ENCODE results near the gene ABCC4.

ABCC4 gene

DNA sequence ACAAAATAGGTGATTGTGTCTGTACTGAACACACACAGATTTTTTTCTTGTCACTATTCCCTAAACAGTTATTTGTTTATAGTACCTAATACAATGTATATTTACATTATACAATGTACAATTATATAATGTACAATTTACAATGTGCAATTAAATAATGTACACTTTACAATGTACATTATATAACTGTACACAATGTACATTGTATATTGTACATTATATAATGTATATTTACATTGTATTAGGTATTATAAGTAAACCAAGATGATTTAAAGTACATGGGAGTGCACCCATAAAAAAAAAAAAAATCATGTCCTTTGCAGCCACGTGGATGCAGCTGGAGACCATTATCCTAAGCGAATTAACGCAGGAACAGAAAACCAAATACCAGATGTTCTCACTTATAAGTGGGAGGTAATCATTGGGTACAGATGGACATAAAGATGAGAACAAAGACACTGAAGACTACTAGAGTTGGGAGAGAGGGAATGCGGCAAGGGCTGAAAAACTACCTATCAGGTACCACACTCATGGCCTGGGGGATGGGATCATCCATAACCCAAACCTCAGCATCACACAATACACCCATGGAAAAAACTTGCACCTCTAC lies 68.1 kb downstream of the ABCC4 start:
- no peak for DNase-seq (ENCODE audit: low read depth in 2 of 2)

DNA sequence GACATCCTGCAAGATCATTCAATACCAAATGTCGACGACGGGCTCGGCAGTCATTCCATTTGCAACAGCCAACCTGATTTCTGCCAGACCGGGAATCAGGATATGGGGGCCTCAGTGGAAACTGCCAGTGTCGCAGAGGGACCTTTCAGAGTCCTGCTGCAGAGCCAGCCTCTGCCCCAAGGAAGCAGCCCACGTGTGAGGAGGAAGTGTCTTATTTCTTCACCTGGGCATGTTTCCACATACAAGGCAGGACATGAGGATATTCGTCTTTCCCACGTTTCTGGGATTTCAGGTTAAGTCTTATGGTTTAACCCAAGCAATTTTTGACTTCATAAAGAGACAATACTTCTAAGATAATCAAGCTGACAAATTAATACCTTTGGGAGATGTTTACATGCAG lies 69.9 kb downstream of the ABCC4 start:
- no peak for DNase-seq (ENCODE audit: low read depth in 2 of 2)

DNA sequence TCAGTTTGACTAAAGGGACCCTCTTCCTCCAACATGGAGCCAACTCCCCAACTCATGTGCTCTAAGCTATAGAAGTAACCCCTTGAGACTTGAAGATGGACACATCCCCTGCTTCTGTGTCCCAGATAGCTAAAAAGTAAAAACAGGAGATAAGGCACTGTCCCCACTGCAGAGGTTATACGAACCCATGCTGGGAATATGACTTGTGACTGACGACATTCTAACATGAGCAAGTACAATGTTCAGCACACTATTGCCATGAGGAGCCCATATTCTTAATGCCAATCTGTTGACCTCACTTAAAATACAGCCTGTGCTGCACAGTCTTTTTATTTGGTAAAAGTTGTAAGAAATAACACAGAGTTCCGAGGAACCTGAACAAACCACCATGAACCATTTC lies 71.4 kb downstream of the ABCC4 start:
- DNase-seq (ENCODE audit: low read depth in 2 of 2) = no peak

DNA sequence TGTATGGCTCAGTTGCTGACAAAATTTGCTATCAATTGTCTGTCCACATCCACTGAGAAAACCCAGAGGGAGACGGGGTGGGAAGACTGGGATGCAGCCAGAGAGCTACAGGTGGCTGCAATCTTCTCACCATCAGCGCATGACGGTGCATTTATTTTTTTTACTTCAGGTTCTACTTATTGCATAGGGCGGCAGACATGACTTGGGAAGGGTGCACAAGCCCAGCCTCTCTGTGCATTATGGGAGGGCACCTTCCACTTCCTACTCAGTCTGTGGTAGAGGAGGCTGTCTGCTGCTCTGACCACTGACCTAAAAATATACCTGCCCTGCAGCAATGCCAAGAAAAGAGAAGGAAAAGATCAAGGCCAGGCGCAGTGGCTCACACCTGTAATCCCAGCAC lies 73.1 kb downstream of the ABCC4 start:
- DNase-seq (ENCODE audit: low read depth in 2 of 2) = no peak

DNA sequence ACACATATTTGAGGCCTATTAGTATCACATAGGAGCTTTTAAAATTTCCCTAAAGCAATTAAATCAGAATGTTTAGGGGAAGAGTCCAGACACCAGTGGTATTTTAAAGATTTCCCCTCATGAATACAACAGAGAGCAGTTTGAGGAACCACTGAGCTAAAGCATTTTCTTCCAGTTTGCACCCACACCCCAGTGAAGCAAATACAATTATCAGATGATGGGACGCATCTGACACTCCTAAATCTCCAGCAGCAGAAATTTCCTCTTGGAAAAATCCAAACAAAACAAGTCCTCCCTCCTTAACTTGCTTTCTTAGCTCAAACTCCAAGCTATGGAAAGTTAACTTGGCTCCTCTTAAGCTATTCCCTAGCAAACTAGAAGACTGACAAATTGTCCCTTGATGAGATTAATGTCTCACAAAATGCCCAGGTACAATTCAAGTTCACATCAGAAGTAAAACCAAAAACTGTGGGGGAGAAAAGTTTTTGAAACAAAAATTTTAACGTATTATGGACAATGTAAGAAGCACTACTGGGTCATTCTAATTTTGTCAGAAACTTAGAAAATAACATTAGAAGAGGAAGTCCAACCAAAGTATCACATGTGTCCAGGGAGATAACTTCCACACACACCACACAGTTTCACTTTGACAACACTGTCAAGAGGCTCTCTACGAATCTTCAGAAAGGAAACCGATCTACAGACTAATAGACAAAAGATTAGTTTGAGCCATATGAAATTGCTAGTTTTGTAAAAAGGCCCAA lies 74.1 kb downstream of the ABCC4 start:
- no peak for DNase-seq (ENCODE audit: low read depth in 2 of 2)

DNA sequence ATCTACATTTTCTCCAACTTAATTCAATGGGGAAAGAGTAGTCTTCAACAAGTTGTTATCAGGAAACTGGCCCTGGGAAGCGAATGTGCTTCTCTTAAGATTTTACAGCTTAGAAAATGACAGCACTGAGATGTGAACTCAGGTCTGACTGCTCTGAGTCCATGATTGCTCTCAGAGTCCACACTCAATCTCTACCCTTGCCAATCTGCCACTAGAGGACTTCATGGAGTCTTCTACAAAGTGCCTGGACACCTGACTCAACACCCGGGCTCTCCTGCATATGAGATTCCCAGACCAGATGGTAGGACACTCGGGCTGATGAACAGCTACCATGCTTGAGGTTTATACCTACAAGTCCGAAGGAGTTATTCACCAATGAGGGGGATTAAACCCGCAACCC lies 74.8 kb downstream of the ABCC4 start:
- DNase-seq (ENCODE audit: low read depth in 2 of 2) = no peak

DNA sequence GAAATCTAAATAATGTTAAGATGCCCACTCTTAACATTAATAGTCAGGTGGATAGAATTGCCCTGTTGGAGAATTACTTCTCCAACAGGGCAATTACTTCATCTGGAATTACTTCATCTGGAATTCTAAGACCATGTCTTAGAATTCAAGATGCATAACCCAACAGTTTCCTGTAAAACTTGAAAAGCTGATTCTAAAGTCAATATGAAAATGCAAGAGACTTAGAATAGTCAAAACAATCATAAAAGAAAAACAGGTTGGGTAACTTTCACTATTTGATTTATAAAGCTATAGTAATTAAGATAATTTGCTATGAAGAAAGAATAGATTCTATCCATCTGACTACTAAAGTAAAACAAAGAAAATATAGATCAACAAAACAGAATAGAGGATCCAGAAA lies 75.2 kb downstream of the ABCC4 start:
- no peak for DNase-seq (ENCODE audit: low read depth in 2 of 2)

DNA sequence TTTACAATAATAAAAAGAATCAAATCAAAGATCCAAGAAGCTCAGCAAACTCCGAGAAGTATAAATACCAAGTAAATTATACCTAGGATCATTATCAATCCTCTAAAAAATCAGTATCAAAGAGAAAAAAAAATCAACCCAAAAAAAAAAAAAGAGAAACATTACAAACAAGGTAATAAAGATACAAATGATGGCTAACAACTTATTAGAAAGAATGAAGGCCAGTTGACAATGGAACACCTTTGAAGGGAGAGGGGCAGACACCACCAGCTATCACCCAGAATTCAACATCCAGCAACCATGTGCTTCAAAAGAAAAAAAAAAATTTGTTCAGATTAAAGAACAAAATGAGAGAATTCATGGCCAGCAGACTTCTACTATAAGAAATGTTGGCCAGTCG lies 77.2 kb downstream of the ABCC4 start:
- no peak for DNase-seq (ENCODE audit: low read depth in 2 of 2)

DNA sequence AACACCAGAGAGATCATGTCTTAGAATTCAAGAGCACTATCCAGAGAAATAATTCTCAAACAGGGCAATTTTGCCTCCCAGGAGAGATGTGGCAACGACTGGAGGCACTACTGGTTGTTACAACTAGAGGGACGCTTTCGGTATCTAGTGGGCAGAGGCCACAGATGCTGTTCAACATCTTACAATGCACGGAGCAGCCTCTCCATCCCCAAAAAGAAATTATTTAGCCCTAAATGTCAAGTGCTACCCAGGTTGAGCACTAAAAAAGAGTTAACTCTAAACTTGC lies 78.6 kb downstream of the ABCC4 start:
- no peak for DNase-seq (ENCODE audit: low read depth in 2 of 2)

DNA sequence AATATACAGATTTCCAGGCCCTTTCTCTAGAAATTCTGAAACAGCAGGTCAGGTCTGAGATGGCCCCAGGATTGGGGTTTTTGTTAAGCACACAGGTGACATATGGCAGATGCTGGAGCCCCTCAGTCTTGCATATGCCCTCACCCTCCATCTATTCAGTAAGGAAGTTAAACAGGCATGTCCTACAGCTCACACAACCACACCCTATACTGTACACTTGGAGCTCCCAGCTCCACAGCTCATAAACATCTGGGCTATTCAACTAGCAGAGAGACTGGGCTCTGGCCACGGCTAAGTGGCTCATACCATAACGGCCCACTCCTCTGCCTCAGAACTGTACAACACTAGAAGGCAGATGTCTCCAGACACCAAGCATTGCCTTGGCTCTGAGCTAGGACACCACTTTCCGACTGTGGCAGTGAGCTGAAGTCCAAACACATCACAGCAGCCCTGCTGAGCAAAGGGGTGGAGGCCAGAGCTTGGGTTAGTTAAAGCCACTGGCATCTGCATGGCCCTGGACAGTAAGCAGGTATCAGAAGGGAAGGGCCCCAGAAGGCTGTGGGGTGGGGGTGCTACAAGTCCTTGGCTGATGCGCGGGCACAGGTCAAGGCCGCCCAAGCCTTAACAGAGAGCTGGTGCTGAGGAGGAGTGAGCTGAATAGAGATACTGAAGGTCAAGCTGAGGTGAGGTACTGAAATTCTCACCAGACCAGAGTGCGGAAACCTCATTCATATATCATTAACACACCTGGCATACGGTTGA lies 79.1 kb downstream of the ABCC4 start:
- no peak for DNase-seq (ENCODE audit: low read depth in 2 of 2)

DNA sequence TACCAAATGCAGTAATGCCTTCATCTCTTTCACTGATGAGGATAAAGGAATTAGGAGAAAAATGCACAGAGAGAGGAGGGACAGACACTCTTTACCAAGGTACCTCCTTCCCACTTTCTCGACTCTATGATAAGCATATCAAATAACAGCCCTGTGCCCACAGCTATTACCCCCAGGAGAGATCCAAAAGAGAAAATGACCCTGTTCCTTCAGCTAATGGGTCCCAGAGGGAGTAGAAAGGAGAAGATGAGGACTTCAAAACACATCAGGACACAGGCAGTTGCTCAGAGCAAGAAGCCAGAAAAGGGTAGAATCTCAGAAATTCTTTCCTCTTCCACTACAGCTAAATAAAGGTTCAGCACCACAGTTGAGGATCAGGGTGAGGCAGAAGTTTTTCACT lies 80.6 kb downstream of the ABCC4 start:
- DNase-seq (ENCODE audit: low read depth in 2 of 2) = no peak

DNA sequence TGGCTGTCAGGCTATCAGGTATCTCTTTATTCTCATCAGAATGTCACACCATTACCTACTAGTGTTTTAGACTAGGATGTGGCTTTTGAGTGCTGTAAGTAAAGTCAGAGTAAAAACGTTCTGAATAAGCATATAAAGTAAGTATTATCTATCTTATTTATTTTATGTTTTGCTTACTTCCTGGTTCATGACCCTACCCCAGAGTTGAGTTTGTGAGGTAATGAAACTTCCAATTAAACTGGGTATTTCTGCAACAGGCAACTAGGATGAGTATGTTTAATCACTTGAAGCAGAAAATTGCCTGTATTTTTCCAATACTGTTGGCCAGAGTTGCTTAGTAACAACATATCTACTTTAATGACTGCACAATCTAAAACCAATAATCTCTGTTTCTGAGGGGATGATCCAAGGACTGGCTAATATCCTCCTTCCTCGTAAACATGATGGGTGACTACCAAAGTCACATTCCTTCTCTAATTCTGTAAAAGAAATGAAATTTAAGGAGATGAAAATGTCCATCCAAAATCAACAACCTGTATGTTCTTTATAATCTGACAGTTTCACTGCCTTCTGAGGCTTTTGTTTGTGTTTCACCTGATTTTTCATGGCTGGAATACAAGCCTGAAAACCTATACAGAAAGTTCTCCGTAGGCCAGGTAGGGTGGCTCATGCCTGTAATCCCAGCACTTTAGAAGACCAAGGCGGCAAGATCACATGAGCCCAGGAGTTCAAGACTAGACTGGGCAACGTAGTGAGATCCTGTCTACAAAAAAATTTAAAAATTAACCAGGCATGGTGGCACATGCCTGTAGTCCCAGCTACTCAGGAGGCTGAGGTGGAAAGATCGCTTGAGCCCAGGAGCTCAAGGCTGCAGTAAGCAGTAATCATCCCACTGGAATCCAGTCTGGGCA lies 83.1 kb downstream of the ABCC4 start:
- no peak for DNase-seq (ENCODE audit: low read depth in 2 of 2)

DNA sequence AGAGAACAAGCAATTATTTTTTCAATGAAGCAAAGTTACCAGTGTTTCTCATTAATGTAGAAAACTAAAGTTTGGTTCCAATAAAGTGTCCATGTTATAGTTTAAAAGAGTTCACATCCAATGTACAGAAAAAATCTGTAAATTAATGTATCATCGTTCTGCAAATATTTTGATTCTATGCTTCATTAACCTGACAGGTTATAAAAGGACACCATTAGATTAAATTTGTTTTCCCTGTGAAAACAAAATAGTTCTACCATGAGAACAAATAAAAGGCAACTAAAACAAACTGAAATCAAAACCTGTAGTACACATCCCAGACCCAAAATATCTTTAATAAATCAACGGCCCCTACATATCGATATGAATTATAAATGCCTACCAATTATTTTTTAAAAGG lies 85.1 kb downstream of the ABCC4 start:
- no peak for DNase-seq (ENCODE audit: low read depth in 2 of 2)

DNA sequence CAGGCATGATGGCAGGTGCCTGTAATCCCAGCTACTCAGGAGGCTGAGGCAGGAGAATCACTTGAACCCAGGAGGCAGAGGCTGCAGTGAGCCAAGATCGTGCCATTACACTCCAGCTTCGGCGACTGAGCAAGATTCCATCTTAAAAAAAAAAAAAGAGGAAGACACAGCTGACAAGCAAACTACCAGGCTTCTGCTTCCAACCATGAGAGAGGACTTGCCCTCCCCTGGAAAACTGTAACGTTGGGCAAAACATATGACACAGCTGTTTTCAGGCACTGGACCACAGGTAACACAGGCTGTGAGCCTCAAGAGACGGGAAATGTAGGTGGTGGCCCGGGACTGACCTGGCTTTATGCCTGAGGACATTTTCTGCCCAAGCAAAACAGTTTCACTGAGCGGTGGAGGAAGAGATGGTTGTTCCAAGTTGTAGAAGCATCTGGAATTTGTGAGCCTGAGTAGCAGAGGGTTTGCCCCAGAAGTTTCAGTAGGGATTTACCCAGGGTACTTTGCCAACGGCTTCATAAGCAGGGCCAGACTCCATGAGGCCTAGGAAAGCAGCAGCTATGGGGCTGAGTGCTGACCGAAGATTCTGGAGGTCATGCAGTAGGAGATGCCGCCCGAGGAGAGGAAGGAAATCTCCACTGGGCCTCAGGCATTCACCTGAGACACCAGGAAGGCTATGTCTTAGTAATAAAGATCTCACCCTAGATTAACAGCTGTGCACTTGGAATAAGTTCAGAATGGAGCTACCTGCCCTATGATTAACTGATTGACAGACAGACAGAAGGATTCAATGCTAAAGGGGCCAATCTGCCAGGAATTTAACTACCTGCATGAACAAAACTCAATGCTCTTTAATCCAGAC lies 88.0 kb downstream of the ABCC4 start:
- DNase-seq (ENCODE audit: low read depth in 2 of 2) = no peak

DNA sequence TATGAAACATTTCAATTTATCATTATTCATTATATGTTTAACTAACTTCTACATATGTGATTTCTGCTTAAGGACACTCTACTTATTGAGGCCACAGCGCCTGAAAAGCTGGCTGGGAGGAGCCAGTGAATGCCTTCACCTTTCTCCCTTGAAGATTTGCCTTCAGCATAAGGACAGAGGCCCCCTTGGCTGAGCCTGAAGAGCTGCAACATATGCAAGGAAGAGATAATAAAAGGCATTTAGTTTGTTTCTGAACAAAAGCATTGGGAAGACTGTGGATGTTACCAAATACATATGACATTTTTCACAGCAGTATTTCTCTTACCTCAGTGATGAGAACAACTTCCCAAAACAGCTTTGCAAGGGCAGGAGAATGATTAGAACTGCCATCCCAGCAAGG lies 92.1 kb downstream of the ABCC4 start:
- no peak for DNase-seq (ENCODE audit: low read depth in 2 of 2)

DNA sequence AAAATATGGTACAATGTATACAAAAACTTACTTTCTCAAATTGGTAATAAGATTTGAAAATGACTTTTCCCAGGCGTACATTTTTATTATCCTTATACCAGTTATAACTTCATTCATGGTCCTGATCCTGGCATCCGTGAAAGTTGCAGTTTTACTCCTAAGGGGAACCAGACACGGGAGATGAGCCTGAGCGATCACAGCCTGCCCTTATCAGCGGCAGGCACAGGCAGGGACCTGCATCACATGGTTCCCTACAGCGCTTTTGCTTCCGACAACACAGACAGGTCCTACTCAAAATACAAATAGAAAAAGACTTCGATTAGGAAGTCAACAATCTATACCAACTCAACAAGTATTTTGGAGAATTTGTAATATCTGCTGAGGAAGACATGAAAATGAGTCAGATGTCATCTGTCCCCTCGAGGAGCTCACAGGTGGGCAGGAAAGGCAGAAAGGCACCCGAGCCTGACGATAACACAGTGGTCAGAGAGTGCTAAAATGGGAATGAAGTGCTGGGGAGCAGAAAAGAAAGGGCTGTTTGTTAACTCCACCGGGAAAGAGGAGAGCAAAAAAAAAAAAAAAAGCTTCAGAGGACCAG lies 93.4 kb downstream of the ABCC4 start:
- DNase-seq (ENCODE audit: low read depth in 2 of 2) = no peak

DNA sequence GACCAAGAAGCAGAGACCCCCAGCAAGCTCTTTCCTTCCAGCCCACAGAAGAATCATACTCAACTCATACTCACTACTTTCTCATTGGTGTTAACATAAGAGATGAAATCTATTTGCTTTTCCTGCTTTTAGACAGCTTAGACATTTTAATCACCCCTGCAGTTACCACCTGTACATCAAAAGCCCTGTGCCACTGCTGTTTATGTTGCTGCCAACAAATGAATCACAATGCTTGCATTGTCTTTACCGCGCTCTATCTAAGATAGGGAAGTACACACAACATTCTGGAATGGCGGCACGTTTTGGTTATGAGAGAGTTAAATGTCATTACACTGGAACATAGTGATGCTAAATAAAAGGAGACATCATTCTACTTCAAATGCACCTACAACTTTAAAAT lies 95.1 kb downstream of the ABCC4 start:
- DNase-seq (ENCODE audit: low read depth in 2 of 2) = no peak

DNA sequence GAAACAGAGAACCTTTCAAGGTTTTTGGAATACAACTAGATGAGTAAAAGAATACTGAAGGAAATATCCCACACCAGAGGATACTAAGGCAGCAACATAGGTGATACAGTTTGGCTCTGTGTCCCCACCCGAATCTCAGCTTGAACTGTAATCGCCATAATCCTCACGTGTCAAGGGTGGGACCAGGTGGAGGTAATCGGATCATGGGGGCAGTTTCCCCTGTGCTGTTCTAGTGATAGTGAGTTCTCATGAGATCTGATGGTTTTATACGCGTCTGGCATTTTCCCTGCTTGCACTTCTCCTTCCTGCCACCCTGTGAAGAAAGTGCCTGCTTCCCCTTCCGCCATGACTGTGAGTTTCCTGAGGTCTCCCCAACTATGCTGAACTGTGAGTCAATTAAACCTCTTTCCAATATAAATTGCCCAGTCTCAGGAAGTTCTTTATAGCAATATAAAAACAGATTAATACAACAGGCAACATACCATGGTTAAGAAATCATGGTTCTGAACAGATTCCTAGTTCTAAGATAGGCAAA lies 97.0 kb downstream of the ABCC4 start:
- DNase-seq (ENCODE audit: low read depth in 2 of 2) = no peak

DNA sequence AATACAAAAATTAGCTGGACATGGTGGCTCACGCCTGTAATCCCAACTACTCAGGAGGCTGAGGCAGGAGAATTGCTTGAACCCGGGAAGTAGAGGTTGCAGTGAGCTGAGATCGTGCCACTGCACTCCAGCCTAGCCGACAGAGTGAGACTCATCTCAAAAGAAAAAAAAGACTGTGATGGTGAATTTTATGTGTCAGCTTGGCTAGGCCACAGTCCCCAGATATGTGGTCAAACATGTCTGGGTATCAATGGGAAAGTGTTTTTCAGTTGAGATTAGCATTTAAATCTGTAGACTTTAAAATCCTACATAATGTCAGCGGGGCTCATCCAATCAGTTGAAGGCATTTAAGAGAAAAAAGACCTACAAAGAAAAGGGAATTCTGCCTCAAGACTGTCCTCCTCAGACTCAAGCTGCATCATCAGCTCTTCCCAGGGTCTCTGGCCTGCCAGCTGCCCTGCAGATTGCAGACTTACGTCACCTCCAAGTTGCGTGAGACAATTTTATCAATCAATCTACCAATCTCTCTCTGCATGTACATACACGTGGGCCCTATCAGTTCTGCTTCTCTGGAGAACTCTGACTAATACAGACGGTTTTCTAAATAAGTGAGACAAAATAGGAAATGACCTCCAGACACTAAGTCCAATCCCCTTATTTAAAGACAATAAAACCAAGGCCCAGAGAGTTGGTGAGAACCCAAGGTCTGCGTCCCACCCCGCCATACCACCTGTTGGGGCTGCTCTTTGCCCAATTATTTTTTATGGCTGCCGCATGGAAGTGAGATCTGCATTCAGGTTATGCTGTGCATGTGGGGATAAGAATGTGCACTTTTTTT lies 99.2 kb downstream of the ABCC4 start:
- no peak for DNase-seq (ENCODE audit: low read depth in 2 of 2)
